HFF-Myc (cell line): Measurements from ENCODE around the gene RAPGEF5.

Experiments used
- DNase-seq: peaks from one replicate; pipeline ENCODE4 v3.0.0-alpha.2; 2011; ENCODE audit warnings: low read depth; ENCODE audit errors: extremely low read depth
- H3K4me3 ChIP-seq: replicated peaks from 2 replicates; pipeline ENCODE4 v1.5.1; 2011; ENCODE audit warnings: low read depth, mild to moderate bottlenecking, control low read depth, low read length
- CTCF ChIP-seq: IDR thresholded peaks from 2 replicates; pipeline ENCODE4 v1.5.1; 2012; ENCODE audit warnings: mild to moderate bottlenecking, low read depth, low read length, control low read depth; ENCODE audit errors: missing control alignments

RAPGEF5 gene

GRCh38 chr7:22373388-22373787, 16.4 kb upstream of the RAPGEF5 start:
- no peak overlapping the region for H3K4me3 ChIP-seq
- TF ChIP-seq CTCF, result no peak
- DNase-seq, result no peak

GRCh38 chr7:22372863-22373262, 15.9 kb upstream of the RAPGEF5 start:
- DNase-seq, result no peak
- no peak overlapping the region for H3K4me3 ChIP-seq
- TF ChIP-seq CTCF, result no peak

- no peak overlapping the region for H3K4me3 ChIP-seq
- DNase-seq, result no peak
- TF ChIP-seq CTCF, result no peak
These were observed 14.9 kb upstream of the RAPGEF5 start for GRCh38 chr7:22371878-22372277.

- no peak overlapping the region for H3K4me3 ChIP-seq
- no peak for DNase-seq
- TF ChIP-seq CTCF, result no peak
These were observed 7.9 kb upstream of the RAPGEF5 start for GRCh38 chr7:22364900-22365299.

- H3K4me3 ChIP-seq, result no peak overlapping the region
- DNase-seq, result no peak
- no peak for TF ChIP-seq CTCF
These were observed 6.9 kb upstream of the RAPGEF5 start for GRCh38 chr7:22363756-22364422.

- no peak for DNase-seq
- H3K4me3 ChIP-seq, result no peak overlapping the region
- TF ChIP-seq CTCF, result no peak
These were observed 4.8 kb upstream of the RAPGEF5 start for GRCh38 chr7:22361795-22362194.

GRCh38 chr7:22361320-22361719, 4.4 kb upstream of the RAPGEF5 start:
- DNase-seq, result no peak
- H3K4me3 ChIP-seq, result no peak overlapping the region
- no peak for TF ChIP-seq CTCF
